Measurements from ENCODE around the gene CIDEA.
"Not testable (repeated sequence)": the region's sequence is repeated elsewhere in the genome, so short reads cannot be mapped to it uniquely, and the experiment has no call there.

The CIDEA gene

GRCh38 chr18:12239431-12239830, 14.7 kb upstream of the CIDEA start:
- no peak for DNase-seq

GRCh38 chr18:12242658-12243260, 11.4 kb upstream of the CIDEA start:
- DNase-seq = no peak

- DNase-seq = not testable (repeated sequence)
Measured at GRCh38 chr18:12243272-12243671, 10.9 kb upstream of the CIDEA start.

GRCh38 chr18:12245793-12246135, 8.4 kb upstream of the CIDEA start:
- no peak for DNase-seq

GRCh38 chr18:12246849-12247808, 7.0 kb upstream of the CIDEA start:
- no peak for DNase-seq

GRCh38 chr18:12247946-12248345, 6.2 kb upstream of the CIDEA start:
- no peak for DNase-seq

- DNase-seq = no peak
Measured at GRCh38 chr18:12248926-12249720, 5.0 kb upstream of the CIDEA start.

- no peak for DNase-seq
Measured at GRCh38 chr18:12251311-12251710, 2.9 kb upstream of the CIDEA start.

- DNase-seq = no peak
Measured at GRCh38 chr18:12252061-12252460, 2.1 kb upstream of the CIDEA start.

- no peak for DNase-seq
Measured at GRCh38 chr18:12253027-12253426, 1.1 kb upstream of the CIDEA start.

GRCh38 chr18:12253663-12254135, 462 bp upstream of the CIDEA start:
- DNase-seq = no peak

- DNase-seq = no peak
Measured at GRCh38 chr18:12254820-12255511, 805 bp downstream of the CIDEA start.

GRCh38 chr18:12255626-12256026, 1.5 kb downstream of the CIDEA start:
- peak; percentile 56 for DNase-seq

- DNase-seq = no peak
Measured at GRCh38 chr18:12256951-12257350, 2.8 kb downstream of the CIDEA start.

- DNase-seq = no peak
Measured at GRCh38 chr18:12257996-12258718, 4.0 kb downstream of the CIDEA start.

GRCh38 chr18:12258719-12259705, 4.9 kb downstream of the CIDEA start:
- no peak for DNase-seq

- no peak for DNase-seq
Measured at GRCh38 chr18:12262748-12263147, 8.6 kb downstream of the CIDEA start.

GRCh38 chr18:12264864-12265263, 10.7 kb downstream of the CIDEA start:
- no peak for DNase-seq

GRCh38 chr18:12271376-12272235, 17.4 kb downstream of the CIDEA start:
- peak; percentile 86 for DNase-seq

GRCh38 chr18:12274793-12275192, 20.6 kb downstream of the CIDEA start:
- no peak for DNase-seq

Measured in femur (tissue), 1 donor.